GM21515 (cell line): ENCODE data around the gene MXI1.

Experiments
- ATAC-seq: cut with Tn5 transposase; IDR thresholded peaks from one replicate; pipeline ENCODE4 v1.9.1; 2021; ENCODE audit not compliant: unreplicated experiment

MXI1 gene

GRCh38 chr10:110274072-110274627 is 66.7 kb downstream of the MXI1 start:
- ATAC-seq = no peak

DNA sequence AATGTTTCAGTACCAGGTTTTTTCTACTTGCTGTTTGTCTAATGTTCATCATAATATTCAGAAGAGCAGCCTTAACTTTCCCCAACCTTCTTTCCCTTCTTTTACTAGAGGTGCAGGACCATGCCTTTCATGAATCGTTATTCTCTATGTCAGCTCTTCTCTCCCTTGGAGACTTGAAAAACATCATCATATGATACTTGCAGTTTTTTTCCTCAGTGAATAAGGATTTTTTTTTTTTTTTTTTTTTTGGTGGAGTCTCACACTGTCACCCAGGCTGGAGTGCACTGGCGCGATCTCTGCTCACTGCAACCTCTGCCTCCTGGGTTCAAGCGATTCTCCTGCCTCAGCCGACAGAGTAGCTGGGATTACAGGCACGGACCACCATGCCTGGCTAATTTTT is 67.2 kb downstream of the MXI1 start:
- ATAC-seq = no peak

DNA sequence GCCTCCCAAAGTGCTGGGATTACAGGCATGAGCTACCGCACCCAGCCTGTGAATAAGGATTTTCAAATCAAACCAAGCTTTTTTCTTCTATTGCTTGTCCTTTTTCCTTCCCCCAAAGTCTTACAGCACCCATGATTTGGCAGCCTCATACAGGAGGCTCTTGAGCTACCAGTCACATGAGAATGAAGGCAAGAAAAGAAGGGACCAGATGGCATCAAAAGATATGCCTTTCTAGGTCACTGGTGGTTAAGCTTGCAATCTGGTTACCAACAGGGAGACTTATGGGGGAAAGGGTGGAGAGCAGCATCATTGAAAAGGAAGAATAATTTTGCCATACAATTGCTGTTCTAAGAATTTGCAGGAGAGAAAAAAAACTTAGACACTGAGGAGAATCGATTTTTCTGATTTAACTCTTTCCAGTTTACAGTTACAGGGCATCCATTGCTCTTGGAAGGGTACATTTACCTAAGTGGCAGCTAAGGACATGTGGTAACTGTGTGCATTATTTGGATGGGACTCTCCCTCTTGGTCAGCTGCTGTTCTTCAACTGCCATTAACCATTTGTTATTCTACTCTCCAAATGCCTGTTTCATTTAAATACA is 67.8 kb downstream of the MXI1 start:
- ATAC-seq = no peak

DNA sequence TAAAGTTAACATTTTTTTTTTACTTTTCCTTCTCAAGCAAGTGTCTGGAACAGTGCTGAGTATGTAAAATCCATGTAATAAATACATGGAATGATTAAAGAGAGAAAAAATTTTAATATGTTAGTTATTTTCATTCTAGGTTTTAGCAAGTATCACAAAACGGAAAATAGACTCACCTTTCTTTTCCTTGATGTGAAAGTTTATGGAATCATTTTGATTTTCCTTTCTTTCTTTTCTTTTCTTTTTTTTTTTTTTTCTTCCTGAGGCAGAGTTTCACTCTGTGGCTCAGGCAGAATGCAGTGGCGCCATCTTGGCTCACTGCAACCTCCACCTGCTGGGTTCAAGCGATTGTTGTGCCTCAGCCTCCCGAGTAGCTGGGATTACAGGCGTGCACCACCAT is 69.2 kb downstream of the MXI1 start:
- ATAC-seq = no peak

DNA sequence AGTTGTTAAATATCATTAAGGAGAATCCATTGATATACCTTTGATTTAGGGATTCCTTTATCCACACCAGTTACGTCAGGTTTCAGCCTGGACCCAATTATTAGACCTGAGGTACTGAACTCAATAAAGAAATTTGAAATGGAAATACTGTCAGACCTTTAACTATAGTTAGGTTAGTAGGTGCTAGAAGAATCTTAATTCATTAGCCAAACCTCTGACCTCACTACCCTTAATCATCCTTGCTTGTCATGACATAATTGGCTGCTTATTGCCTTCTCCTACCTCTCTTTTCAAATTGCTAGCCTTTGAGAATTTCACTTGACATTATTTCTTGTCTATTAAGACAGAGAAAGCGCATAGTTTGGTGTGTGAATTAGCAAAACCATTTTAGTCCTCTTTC is 70.2 kb downstream of the MXI1 start:
- no peak for ATAC-seq

GRCh38 chr10:110278562-110279406 is 71.4 kb downstream of the MXI1 start:
- ATAC-seq = no peak

DNA sequence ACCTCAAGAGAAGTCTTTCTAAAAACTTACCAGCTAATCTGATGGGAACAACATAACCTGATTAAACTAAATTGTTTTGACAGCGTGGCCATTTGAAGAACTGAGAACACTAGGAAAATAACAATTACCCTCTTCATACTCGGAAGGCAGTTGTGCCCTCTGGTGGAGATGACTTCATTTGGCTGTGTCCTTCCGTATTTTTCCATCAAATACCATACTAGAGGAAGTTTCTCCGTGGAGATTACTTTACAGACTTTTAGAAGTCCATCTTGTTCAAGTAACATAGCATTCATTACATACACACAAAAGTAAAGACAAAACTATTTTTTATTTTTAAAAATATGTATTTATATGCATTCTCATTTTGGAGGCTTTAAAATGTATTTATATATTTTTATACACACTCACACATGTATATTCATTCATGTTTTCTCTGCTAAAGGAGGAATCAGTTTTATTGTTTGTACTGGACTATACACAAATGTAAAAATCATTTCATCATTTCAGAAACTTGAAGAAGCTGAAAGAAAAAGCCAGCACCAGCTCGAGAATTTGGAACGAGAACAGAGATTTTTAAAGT is 72.1 kb downstream of the MXI1 start:
- peak; percentile 47 for ATAC-seq

DNA sequence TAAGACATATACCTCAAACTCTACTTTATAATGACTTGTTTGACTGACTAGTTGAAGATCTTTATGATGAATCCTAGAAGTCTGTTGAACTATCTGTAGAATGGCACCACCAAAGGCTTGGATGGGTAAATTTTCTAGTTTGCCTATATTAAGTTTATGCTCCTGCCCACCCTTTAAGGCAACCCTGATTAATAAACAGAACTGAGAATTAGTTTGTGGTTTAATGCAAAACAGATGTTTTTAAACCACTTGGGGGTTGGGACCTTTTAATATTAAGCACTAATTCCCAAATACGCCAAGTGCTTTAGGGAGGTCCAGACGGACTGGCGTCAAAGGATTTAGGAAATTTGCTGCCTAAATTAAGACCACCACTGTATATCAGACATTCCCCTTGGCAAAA is 76.9 kb downstream of the MXI1 start:
- ATAC-seq = no peak

GRCh38 chr10:110285501-110285900 is 78.1 kb downstream of the MXI1 start:
- ATAC-seq = no peak

DNA sequence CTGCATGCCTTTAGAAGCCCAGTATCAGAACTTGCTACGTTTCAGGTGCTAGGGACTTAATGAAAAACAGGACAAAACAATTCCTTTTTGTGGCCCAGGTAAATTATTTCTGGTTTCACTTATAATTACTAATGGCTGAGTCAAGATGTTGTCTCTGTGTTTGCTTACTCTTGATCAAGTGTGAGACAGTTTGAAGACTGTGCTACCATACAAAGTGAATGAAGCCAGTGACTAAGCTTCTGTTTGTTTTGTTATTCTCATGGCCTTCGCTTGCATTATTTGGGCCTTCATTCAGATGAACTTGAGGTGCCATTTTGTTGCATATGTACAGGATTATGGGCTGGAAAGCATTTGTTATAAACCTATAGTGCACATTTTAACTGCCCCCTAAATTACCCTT is 79.4 kb downstream of the MXI1 start:
- ATAC-seq = no peak

- ATAC-seq = no peak
Measured at GRCh38 chr10:110296966-110297365, 89.6 kb downstream of the MXI1 start.

DNA sequence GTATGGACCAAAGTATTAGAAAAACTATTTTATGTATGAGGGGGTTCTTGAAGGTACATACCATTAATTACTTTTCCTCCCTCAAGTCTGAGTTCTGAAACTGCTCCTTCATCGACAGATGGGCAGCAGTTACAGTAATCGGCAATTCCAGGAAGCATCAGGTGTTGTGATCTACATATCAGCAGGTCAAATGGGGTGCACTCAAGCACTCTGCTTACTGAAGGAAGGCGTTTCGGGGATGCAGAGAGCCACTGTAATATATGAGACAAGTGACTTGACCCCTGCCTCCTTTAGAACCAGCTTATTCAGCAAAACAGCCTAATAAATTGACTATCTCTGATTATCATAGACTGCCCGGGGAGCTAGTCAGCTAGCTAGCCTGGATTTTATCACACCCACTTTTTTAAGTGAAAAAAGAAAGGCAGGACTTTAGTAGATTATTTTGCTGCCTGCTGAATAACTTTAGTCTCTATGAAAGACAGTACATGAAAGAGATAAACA is 93.1 kb downstream of the MXI1 start:
- no peak for ATAC-seq

DNA sequence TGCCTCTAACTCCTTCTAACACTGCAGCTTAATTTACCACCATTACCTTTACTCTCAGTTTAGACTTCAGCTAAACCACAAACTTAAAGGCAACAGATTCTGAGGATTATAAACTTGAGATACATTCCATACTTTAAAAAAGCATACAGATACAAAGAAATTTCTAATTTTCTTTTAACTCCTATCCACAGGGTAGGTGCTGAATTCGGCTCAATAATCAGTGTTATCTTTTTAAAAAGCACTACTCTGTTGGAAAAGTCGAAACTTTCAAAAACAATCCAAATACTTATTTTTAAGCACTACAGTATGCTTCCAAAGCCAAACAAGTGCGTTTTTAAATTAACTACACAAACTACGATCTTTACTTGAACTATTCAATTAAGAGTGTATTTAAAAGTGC is 96.3 kb downstream of the MXI1 start:
- no peak for ATAC-seq

DNA sequence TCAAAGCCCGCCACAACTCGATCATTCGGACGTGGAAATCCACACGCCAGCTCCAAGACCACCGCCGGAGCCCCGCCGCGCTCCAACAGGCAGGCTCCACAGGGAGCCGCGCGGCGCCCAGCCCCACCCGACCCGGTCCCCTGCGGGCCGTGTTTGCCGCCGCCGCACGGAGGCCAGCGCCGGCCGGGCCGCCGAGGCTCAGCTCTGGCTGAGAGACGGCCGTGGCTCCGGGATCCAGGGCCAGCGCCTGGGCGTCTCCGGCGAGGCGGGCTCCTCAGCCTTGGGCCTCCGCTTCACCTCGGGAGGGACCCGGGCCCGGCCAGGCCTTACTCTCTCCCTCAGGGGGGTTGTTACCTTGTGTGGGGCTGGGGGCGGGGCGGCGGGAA is 97.0 kb downstream of the MXI1 start:
- ATAC-seq = peak; percentile 45

DNA sequence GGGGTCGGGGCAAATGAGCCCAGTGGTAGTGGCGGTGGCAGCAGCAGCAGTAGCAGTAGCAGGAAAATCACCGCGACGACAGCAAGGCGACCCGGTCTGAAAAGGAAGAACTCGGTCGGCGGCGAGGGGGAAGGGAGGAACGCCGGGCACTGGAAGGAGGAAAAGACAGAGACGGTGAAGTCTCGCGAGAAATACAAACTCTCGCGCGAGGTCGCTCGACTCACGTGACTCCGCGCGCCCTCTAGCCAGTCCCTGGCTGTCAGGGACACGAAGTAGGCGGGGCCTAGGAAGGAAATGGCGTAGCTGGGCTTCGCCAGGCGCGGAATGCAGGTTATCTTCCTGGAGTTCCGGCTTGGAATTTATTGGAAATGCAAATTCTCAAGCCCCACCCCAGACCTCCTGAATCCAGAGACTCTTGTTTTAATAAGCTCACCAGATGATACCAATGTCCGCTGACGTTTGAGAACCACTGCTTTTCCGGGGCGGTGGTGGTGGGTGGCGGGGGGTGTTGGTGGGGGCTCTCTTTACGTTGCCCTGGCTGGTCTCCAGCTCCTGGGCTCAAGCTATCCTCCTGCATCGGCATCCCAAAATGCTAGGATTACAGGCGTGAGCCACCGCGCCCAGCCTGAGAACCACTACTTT is 97.5 kb downstream of the MXI1 start, which contains the start of gene SMNDC1:
TSS of gene SMNDC1 (minus strand) at position 141 of the 642 bp plus-strand sequence. CDS start 1,333 bp downstream, outside the sequence.
- ATAC-seq = peak; percentile 88

DNA sequence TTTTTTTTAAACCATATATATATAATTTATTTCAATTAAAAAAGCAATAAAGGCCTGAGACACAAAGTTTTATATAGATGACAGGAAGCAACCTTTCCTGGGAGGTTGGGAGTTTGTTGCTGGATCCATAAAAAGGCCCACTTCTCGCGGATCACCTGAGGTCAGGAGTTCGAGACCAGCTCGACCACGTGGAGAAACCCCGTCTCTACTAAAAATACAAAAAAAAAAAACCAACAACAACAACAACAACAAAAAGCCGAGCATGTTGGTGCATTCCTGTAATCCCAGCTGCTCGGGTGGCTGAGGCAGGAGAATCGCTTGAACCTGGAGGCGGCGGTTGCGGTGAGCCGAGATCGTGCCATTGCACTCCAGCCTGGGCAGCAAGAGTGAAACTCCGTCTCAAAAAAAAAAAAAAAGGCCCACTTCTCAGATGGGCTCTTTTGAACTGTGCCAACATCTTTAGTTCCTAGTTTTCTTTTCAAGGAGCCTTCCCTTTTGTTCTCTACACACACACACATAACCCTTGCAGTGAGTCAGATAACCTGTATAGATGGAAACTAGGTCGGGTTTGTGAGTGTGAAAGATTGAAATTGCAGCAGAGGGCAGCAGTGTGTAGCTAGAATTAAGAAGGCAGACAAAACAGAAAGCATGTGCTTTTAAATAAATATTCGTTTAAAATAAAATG is 98.5 kb downstream of the MXI1 start:
- ATAC-seq = peak; percentile 43

- no peak for ATAC-seq
Measured at GRCh38 chr10:110306452-110306768, 99.0 kb downstream of the MXI1 start.

- ATAC-seq = no peak
Measured at GRCh38 chr10:110307805-110308204, 100.4 kb downstream of the MXI1 start.

DNA sequence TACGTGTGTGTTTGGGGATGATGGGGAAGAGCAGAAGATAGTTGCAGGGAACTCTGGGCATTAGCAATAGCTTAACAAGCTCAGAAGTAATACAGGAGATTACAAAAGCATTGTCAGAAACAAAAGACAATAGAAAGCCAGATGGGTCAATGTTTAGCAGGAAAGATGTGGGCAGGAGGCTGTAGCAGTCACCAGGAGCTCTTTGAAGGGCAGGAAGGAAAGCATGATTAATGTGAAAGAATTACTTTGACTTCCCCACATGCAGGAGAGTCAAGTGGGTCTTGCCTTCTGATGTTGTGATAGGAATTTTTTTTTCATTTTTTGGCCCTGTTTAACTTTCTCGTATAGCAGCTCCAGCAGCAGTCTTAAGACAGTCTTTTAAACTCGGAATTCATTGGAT is 103.3 kb downstream of the MXI1 start:
- ATAC-seq = no peak

DNA sequence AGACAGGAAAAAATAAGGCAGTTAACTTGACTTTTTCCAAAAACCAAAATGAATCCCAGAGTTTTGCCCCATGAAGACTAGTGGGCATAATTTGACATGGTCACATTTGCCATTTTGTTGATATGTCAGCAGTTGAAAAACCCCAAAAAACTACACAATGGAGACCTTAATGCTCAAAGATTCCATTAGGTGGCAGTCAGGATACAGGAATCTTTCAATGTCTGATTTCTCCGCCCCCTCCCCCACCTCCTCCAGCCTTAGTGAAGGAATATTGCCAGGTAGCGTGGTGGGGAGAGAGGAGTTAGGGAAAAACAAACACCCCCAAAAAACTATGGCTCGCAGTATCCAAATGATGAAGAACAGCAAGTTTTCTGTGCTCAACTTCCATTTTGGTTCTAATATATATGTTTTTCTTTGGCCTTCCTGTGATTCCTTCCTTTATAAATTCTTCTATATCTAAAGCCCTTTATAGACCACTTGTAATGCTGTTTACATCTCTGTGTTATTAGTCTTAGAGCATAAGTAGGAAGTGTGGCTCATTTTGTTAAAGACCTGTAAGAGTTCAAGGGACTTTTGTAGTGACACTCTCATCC is 104.0 kb downstream of the MXI1 start:
- ATAC-seq = no peak
